Measurements from ENCODE around the gene TNS3. TPM values are rescaled to one million over a fixed set of nuclear protein-coding genes. Genes with fewer than 3 reads are reported as not detected.

TNS3 gene
- polyA plus RNA-seq, 3 donors, result 5.2 to 30.3 (median 7.9) TPM

GRCh38 chr7:47535704-47536628, 45.9 kb downstream of the TNS3 start:
- peaks cover 0 to 12% (median 7%) of the 10 kb centered on the region in 7 donors for H3K9me3 Mint-ChIP-seq
- Histone ChIP-seq H3K4me2 (replicated peaks; ENCODE audit: extremely low read depth, low read length, poor library complexity, severe bottlenecking) (no peak overlapping the region), H3K36me3 (replicated peaks in 1 of 2; ENCODE audit: control insufficient read depth in 1 of 2, insufficient read depth in 2 of 2, low read length in 2 of 2) (peaks cover 0 to 32% of the 10 kb centered on the region in 2 donors), H3K4me1 (ENCODE audit: control insufficient read depth in 1 of 2, insufficient read depth in 2 of 2, low read length in 2 of 2) (peaks cover 7 to 12% of the 10 kb centered on the region in 2 donors), H3K4me3 (replicated peaks in 1 of 3; ENCODE audit: low read depth in 2 of 3, low read length in 3 of 3) (no peak overlapping the region), H3K27ac (ENCODE audit: low read depth in 1 of 2, low read length in 2 of 2) (no peak overlapping the region), H3K9ac (ENCODE audit: insufficient read depth, low read length, poor library complexity, severe bottlenecking) (no peak overlapping the region), H3K79me2 (ENCODE audit: insufficient read depth, low read length) (peaks cover 95% of the 10 kb centered on the region), H3K9me3 (replicated peaks in 1 of 2; ENCODE audit: control insufficient read depth in 1 of 2, insufficient read depth in 1 of 2, low read length in 2 of 2) (peaks cover 0 to 4% of the 10 kb centered on the region in 2 donors), H2AFZ (ENCODE audit: insufficient read depth, low read depth, low read length, poor library complexity, severe bottlenecking) (no peak overlapping the region), H4K20me1 (ENCODE audit: insufficient read depth, low read length) (peaks cover 96% of the 10 kb centered on the region), H3K27me3 (ENCODE audit: control insufficient read depth in 2 of 2, insufficient read depth in 2 of 2, low read length in 2 of 2) (peaks cover 0 to 16% of the 10 kb centered on the region in 2 donors)
- no peak overlapping the region for H3K4me3 Mint-ChIP-seq
- intact Hi-C loops (cut with micrococcal nuclease), result no loop called here
- peak overlapping the region in 2 of 7 donors; percentile 1 to 33 for H3K27ac Mint-ChIP-seq
- DNase-seq, result no peak
- H3K36me3 Mint-ChIP-seq, result peaks cover 49 to 52% of the 10 kb centered on the region in 2 donors
- peaks cover 17 to 30% (median 24%) of the 10 kb centered on the region in 3 donors for H3K27me3 Mint-ChIP-seq (ENCODE audit: low read depth in 3 of 3)
- TF ChIP-seq, protein P1, sequence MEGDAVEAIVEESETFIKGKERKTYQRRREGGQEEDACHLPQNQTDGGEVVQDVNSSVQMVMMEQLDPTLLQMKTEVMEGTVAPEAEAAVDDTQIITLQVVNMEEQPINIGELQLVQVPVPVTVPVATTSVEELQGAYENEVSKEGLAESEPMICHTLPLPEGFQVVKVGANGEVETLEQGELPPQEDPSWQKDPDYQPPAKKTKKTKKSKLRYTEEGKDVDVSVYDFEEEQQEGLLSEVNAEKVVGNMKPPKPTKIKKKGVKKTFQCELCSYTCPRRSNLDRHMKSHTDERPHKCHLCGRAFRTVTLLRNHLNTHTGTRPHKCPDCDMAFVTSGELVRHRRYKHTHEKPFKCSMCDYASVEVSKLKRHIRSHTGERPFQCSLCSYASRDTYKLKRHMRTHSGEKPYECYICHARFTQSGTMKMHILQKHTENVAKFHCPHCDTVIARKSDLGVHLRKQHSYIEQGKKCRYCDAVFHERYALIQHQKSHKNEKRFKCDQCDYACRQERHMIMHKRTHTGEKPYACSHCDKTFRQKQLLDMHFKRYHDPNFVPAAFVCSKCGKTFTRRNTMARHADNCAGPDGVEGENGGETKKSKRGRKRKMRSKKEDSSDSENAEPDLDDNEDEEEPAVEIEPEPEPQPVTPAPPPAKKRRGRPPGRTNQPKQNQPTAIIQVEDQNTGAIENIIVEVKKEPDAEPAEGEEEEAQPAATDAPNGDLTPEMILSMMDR (IDR thresholded peaks at IDR 0.05), result no peak
- 97% methylated on average over 18 of the region's 23 CpGs for WGBS (ENCODE audit: insufficient coverage)
- H3K4me1 Mint-ChIP-seq, result peaks cover 44% of the 10 kb centered on the region

DNA sequence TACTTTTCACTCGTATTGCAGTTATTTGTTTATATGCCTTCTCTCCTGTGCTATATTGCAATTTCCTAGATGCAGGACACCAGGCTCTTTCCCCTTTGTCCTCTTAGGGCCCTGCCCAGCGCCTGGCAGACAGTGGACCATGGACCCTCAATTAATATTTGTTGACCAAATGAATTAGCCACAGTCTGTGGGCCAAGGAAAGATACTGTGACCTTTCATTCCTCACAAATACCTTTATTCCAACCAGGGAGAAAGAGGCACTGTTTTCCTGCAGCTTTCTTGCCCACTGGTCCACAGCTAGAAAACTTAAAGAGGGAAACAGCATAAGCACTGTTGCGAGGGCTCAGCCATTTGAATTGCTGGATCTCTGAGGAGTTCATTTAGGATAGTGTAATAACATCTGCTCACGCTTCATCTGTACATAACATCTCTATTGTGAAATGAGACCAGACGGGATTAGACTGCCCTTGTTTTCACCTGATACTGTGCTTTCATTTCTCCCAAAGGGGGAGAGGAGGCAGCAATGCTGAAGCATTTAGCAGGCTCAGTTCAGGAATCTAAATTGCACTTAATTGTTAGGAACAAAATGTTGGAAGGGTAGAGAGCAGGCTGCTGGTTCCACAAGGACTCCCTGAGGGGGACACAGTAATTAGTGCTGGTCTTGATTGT, 46.7 kb downstream of the TNS3 start:
- peaks cover 7 to 12% of the 10 kb centered on the region in 2 donors for H3K4me1 ChIP-seq (ENCODE audit: control insufficient read depth in 1 of 2, insufficient read depth in 2 of 2, low read length in 2 of 2)
- no peak for DNase-seq
- H2AFZ ChIP-seq (ENCODE audit: insufficient read depth, low read depth, low read length, poor library complexity, severe bottlenecking), result no peak overlapping the region
- H3K9me3 ChIP-seq (replicated peaks in 1 of 2; ENCODE audit: control insufficient read depth in 1 of 2, insufficient read depth in 1 of 2, low read length in 2 of 2), result peaks cover 0 to 4% of the 10 kb centered on the region in 2 donors
- peaks cover 0 to 16% of the 10 kb centered on the region in 2 donors for H3K27me3 ChIP-seq (ENCODE audit: control insufficient read depth in 2 of 2, insufficient read depth in 2 of 2, low read length in 2 of 2)
- peaks cover 42 to 46% of the 10 kb centered on the region in 2 donors for H3K36me3 Mint-ChIP-seq
- peak overlapping the region in 2 of 7 donors; percentile 33 to 64 for H3K27ac Mint-ChIP-seq
- no peak overlapping the region for H3K4me2 ChIP-seq (replicated peaks; ENCODE audit: extremely low read depth, low read length, poor library complexity, severe bottlenecking)
- H3K27me3 Mint-ChIP-seq (ENCODE audit: low read depth in 3 of 3), result peaks cover 16 to 28% (median 24%) of the 10 kb centered on the region in 3 donors
- peaks cover 94% of the 10 kb centered on the region for H3K79me2 ChIP-seq (ENCODE audit: insufficient read depth, low read length)
- TF ChIP-seq, protein P1 (IDR thresholded peaks at IDR 0.05), result no peak
- H3K27ac ChIP-seq (ENCODE audit: low read depth in 1 of 2, low read length in 2 of 2), result no peak overlapping the region
- no peak overlapping the region for H3K4me3 Mint-ChIP-seq
- peaks cover 0 to 30% of the 10 kb centered on the region in 2 donors for H3K36me3 ChIP-seq (replicated peaks in 1 of 2; ENCODE audit: control insufficient read depth in 1 of 2, insufficient read depth in 2 of 2, low read length in 2 of 2)
- no peak overlapping the region for H3K4me3 ChIP-seq (replicated peaks in 1 of 3; ENCODE audit: low read depth in 2 of 3, low read length in 3 of 3)
- peaks cover 36% of the 10 kb centered on the region for H3K4me1 Mint-ChIP-seq
- no peak overlapping the region for H3K9ac ChIP-seq (ENCODE audit: insufficient read depth, low read length, poor library complexity, severe bottlenecking)
- WGBS (ENCODE audit: insufficient coverage), result 100% methylated on average over 1 of the region's 5 CpGs
- H4K20me1 ChIP-seq (ENCODE audit: insufficient read depth, low read length), result peaks cover 93% of the 10 kb centered on the region
- H3K9me3 Mint-ChIP-seq, result peaks cover 0 to 12% (median 7%) of the 10 kb centered on the region in 7 donors
- intact Hi-C loops (cut with micrococcal nuclease), result no loop called here

Data from CD14-positive monocyte (primary cell).